Gastrocnemius medialis (tissue), 4 donors: ENCODE data around the gene COL19A1. TPM values are rescaled to one million over a fixed set of nuclear protein-coding genes. Genes with fewer than 3 reads are reported as not detected.

Experiments used
- ATAC-seq, 2 donors: fragments of 150-250 bp; one replicate each; pipeline ENCODE4 v1.9.1; 2016
- DNase-seq, 2 donors: peaks; one replicate each; pipeline ENCODE4 v3.0.0-alpha.2; 2019
- H3K27ac ChIP-seq, 4 donors: fragments of 200-600 bp; sonication (generic); 1 replicate in 1 of 4; 2 replicates in 3 of 4; pipeline ENCODE4 v1.5.1; 2016 to 2018; ENCODE audit warnings: mild to moderate bottlenecking in 2 of 4, moderate library complexity in 1 of 4
- H3K27me3 ChIP-seq, 3 donors: fragments of 200-600 bp; sonication (generic) in 2 of 3; 1 replicate in 1 of 3; 2 replicates in 2 of 3; pipeline versions ENCODE4 v1.5.1 to v1.6.0; 2016 to 2019; ENCODE audit warnings: mild to moderate bottlenecking in 1 of 3, moderate library complexity in 1 of 3
- H3K36me3 ChIP-seq, 2 donors: fragments of 200-600 bp; sonication (generic) in 1 of 2; one replicate each; pipeline ENCODE4 v1.5.1; 2017 to 2018
- H3K4me1 ChIP-seq, 2 donors: fragments of 200-600 bp; sonication (generic) in 1 of 2; one replicate each; pipeline ENCODE4 v1.5.1; 2016 to 2017; ENCODE audit warnings: mild to moderate bottlenecking in 2 of 2
- H3K4me3 ChIP-seq, 4 donors: fragments of 200-600 bp; sonication (generic) in 3 of 4; 1 replicate in 1 of 4; 2 replicates in 3 of 4; pipeline ENCODE4 v1.5.1; 2016 to 2019; ENCODE audit warnings: mild to moderate bottlenecking in 2 of 4
- H3K9me3 ChIP-seq, 3 donors: fragments of 200-600 bp; sonication (generic) in 2 of 3; 1 replicate in 1 of 3; 2 replicates in 2 of 3; pipeline ENCODE4 v1.5.1; 2016 to 2019
- POLR2A ChIP-seq, 2 donors: fragments of 450-650 bp; IDR thresholded peaks; one replicate each; pipeline ENCODE4 v1.6.1; 2017; ENCODE audit warnings: antibody characterized with exemption in 2 of 2, mild to moderate bottlenecking in 2 of 2, moderate library complexity in 2 of 2
- in situ Hi-C, 4 donors: fragments of 200-750 bp; cut with MboI; loops; one replicate each; pipeline versions ENCODE4 v1.15.0 to v1.8.0; 2017; ENCODE audit warnings: low sequenced_read_pairs in 4 of 4
- intact Hi-C: fragments of 100-400 bp; cut with DNase I; formaldehyde crosslinking; loops from one replicate; pipeline ENCODE4 v1.15.1; 2023; ENCODE audit warnings: low total_unique reads
- total RNA-seq, 4 donors: library from RNA; depleted of rRNA; stranded (reverse); fragments of >200 nt; gene quantifications; one replicate each; pipeline versions ENCODE4 v1.1.0 to v1.2.3, GENCODE V29; 2016
- TF ChIP-seq, protein P1 (sequence below), 5 experiments: fragments of 450-650 bp in 3 of 5; fragments of 200-600 bp in 2 of 5; sonication (generic) in 2 of 5; IDR thresholded peaks in 4 of 5; conservative IDR thresholded peaks in 1 of 5; 1 replicate in 4 of 5; 2 replicates in 1 of 5; pipeline ENCODE4 v1.5.1; 2016 to 2019; ENCODE audit warnings: antibody characterized with exemption in 5 of 5, mild to moderate bottlenecking in 3 of 5, moderate library complexity in 3 of 5

Gene COL19A1
- total RNA-seq, 4 donors from 2014 or later: 0.05 to 0.65 (median 0.14) TPM

DNA sequence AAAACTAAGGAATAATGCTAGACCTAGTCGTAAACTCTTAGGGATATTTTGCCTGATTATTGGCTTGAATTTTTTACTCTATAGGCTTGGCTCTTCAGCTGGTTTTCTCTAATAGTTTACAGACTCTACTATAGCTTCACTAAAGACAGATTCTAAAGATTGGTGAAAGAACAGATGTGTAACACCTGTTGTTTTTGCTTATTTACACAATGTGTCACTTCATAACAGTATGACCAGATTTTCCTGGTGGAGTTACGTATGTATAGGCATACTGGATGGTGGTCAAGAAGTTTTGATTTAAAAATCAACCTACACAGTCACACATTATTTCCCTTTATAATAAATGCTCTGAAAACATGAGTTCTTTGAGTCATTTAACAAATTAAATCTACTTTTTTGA, 4.8 kb downstream of the COL19A1 start:
- DNase-seq: no peak
- intact Hi-C loops: no loop called here
- ATAC-seq: no peak
- H3K27me3 ChIP-seq: no peaks in the 10 kb centered on the region
- TF ChIP-seq, protein P1, sequence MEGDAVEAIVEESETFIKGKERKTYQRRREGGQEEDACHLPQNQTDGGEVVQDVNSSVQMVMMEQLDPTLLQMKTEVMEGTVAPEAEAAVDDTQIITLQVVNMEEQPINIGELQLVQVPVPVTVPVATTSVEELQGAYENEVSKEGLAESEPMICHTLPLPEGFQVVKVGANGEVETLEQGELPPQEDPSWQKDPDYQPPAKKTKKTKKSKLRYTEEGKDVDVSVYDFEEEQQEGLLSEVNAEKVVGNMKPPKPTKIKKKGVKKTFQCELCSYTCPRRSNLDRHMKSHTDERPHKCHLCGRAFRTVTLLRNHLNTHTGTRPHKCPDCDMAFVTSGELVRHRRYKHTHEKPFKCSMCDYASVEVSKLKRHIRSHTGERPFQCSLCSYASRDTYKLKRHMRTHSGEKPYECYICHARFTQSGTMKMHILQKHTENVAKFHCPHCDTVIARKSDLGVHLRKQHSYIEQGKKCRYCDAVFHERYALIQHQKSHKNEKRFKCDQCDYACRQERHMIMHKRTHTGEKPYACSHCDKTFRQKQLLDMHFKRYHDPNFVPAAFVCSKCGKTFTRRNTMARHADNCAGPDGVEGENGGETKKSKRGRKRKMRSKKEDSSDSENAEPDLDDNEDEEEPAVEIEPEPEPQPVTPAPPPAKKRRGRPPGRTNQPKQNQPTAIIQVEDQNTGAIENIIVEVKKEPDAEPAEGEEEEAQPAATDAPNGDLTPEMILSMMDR (IDR thresholded peaks at IDR 0.05 in 4 of 5, conservative IDR thresholded peaks at IDR 0.05 in 1 of 5): no peak
- TF ChIP-seq POLR2A (IDR thresholded peaks at IDR 0.05): no peak
- in situ Hi-C loops: no loop called here
- H3K4me3 ChIP-seq: no peak overlapping the region
- H3K36me3 ChIP-seq: no peaks in the 10 kb centered on the region
- no peak overlapping the region for H3K27ac ChIP-seq
- H3K4me1 ChIP-seq: peaks cover 4 to 9% of the 10 kb centered on the region in 2 donors
- no peaks in the 10 kb centered on the region for H3K9me3 ChIP-seq

DNA sequence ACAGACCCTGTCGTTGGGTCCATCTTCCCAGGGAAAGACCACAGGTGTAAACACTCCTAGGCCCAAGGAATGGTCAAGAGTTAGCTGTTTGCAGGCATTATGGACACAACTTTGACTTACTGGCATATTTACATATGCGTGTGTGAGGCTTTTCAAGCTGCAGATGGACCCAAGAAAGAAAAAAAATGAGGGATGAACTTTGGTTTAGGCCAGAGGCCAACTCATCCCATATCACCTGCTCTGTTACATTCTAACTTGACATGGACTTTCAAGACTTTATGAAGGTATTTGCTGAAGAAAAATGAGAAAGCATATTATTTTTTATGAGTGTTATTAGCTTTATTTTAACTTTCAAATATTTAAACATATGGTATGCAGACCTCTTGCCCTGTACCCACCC, 6.9 kb downstream of the COL19A1 start:
- H3K9me3 ChIP-seq: no peaks in the 10 kb centered on the region
- H3K27me3 ChIP-seq: no peaks in the 10 kb centered on the region
- in situ Hi-C loops (no loop called here), intact Hi-C loops (no loop called here)
- H3K4me3 ChIP-seq: no peak overlapping the region
- H3K36me3 ChIP-seq: no peaks in the 10 kb centered on the region
- H3K4me1 ChIP-seq: no peaks in the 10 kb centered on the region
- TF ChIP-seq POLR2A (IDR thresholded peaks at IDR 0.05): no peak
- TF ChIP-seq, protein P1 (IDR thresholded peaks at IDR 0.05 in 4 of 5, conservative IDR thresholded peaks at IDR 0.05 in 1 of 5): no peak
- DNase-seq (no peak), ATAC-seq (no peak)
- no peak overlapping the region for H3K27ac ChIP-seq

DNA sequence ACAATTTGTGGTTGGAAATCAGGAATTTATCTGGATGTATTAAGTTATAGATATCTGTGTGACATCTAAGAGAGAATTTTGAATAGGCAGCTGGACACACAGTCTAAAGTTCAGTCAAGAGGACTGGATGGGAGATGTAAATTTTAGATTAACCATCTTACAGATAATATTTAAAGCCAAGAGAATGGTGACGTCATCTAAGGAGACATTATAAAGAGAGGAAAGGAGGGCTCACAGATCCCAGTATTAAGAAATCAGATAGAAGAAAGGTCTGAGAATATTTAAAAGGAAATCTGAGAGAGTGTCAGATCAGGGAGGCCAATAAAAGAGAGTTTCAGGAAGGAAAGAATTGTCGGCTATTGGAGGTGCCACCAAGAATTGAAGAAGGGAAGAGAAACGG, 9.4 kb downstream of the COL19A1 start:
- no peaks in the 10 kb centered on the region for H3K4me1 ChIP-seq
- no peaks in the 10 kb centered on the region for H3K27me3 ChIP-seq
- H3K4me3 ChIP-seq: no peak overlapping the region
- intact Hi-C loops: no loop called here
- in situ Hi-C loops: no loop called here
- ATAC-seq (no peak), DNase-seq (no peak)
- no peak overlapping the region for H3K27ac ChIP-seq
- no peak for TF ChIP-seq POLR2A (IDR thresholded peaks at IDR 0.05)
- TF ChIP-seq, protein P1 (IDR thresholded peaks at IDR 0.05 in 4 of 5, conservative IDR thresholded peaks at IDR 0.05 in 1 of 5): no peak
- no peaks in the 10 kb centered on the region for H3K9me3 ChIP-seq
- H3K36me3 ChIP-seq: no peaks in the 10 kb centered on the region

DNA sequence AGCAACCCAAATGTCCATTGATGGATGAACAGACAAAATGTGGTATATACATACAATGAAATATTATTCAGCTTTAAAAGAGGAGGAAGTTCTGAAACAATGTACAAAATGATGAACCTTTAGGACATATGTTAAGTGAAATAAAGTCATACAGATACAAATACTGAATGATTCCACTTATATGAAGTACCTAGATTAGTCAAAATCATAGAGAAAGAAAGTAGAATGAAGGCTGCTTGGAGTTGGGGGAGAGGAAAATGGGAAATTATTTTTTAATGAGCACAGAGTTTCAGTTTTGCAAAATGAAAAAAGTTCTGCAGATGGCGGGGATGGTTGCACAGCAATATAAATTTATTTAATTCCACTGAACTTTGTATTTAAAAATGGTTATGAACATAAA, 12.4 kb downstream of the COL19A1 start:
- H3K4me1 ChIP-seq: no peaks in the 10 kb centered on the region
- H3K36me3 ChIP-seq: no peaks in the 10 kb centered on the region
- DNase-seq (no peak), ATAC-seq (no peak)
- H3K9me3 ChIP-seq: no peaks in the 10 kb centered on the region
- no peaks in the 10 kb centered on the region for H3K27me3 ChIP-seq
- in situ Hi-C loops: no loop called here
- intact Hi-C loops: no loop called here
- H3K4me3 ChIP-seq: no peak overlapping the region
- TF ChIP-seq POLR2A (IDR thresholded peaks at IDR 0.05): no peak
- TF ChIP-seq, protein P1 (IDR thresholded peaks at IDR 0.05 in 4 of 5, conservative IDR thresholded peaks at IDR 0.05 in 1 of 5): no peak
- no peak overlapping the region for H3K27ac ChIP-seq

DNA sequence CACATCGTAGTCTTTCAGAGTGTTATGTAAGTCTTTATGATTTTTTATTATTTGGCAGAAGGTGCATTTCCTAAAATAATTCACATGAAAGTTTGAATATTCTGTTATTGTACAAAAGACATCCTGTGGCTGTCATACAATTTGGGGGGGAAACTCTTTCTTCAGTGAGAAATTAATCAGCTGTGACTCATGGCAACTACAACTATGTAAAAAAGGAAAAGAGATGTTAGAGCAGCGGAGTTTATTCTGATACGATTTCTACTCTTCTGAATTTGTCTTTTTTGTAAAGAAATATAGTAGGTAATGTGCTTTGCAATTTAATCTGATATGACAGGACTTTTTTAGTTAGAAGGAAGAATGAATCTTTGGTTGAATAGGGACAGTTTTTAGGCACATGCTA, 14.2 kb downstream of the COL19A1 start:
- Histone ChIP-seq H3K27ac (no peak overlapping the region), H3K4me3 (no peak overlapping the region), H3K9me3 (no peaks in the 10 kb centered on the region), H3K4me1 (no peaks in the 10 kb centered on the region), H3K27me3 (no peaks in the 10 kb centered on the region), H3K36me3 (no peaks in the 10 kb centered on the region)
- in situ Hi-C loops: no loop called here
- TF ChIP-seq, protein P1 (IDR thresholded peaks at IDR 0.05 in 4 of 5, conservative IDR thresholded peaks at IDR 0.05 in 1 of 5): no peak
- TF ChIP-seq POLR2A (IDR thresholded peaks at IDR 0.05): no peak
- DNase-seq (no peak), ATAC-seq (no peak)
- intact Hi-C loops: no loop called here
